Fibroblast of skin of left biceps (primary cell): ENCODE data around the gene TSTD2.
"Not testable (repeated sequence)": the region's sequence is repeated elsewhere in the genome, so short reads cannot be mapped to it uniquely, and the experiment has no call there.

Source experiments
- DNase-seq, 2 experiments: peaks; one replicate each; pipeline ENCODE4 v3.0.0-alpha.2; 2013; ENCODE audit warnings: low read depth in 2 of 2

TSTD2 gene

DNA sequence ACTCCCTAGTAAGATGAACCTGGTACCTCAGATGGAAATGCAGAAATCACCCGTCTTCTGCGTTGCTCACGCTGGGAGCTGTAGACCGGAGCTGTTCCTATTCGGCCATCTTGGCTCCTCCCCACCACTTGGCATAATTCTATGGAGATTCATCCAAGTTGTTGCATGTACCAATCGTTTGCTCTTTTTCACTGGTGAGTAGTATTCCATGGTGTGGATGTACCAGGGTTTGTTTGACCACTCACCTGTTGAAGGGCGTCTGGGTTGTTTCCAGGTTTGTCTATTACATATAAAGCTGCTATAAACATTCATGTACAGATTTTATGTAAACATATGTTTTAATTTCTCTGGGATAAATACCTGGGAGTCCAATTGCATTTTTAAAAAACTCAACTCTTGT, 46.3 kb downstream of the TSTD2 start:
- DNase-seq: not testable (repeated sequence)

DNA sequence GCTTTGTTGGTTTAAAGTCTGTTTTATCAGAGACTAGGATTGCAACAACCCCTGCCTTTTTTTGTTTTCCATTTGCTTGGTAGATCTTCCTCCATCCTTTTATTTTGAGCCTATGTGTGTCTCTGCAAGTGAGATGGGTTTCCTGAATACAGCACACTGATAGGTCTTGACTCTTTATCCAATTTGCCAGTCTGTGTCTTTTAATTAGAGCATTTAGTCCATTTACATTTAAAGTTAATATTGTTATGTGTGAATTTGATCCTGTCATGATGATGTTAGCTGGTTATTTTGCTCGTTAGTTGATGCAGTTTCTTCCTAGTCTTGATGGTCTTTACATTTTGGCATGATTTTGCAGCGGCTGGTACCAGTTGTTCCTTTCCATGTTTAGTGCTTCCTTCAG, 48.4 kb downstream of the TSTD2 start:
- DNase-seq: not testable (repeated sequence)

DNA sequence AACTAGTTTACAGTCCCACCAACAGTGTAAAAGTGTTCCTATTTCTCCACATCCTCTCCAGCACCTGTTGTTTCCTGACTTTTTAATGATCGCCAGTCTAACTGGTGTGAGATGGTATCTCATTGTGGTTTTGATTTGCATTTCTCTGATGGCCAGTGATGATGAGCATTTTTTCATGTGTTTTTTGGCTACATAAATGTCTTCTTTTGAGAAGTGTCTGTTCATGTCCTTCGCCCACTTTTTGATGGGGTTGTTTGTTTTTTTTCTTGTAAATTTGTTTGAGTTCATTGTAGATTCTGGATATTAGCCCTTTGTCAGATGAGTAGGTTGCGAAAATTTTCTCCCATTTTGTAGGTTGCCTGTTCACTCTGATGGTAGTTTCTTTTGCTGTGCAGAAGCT, 51.6 kb downstream of the TSTD2 start:
- not testable (repeated sequence) for DNase-seq

DNA sequence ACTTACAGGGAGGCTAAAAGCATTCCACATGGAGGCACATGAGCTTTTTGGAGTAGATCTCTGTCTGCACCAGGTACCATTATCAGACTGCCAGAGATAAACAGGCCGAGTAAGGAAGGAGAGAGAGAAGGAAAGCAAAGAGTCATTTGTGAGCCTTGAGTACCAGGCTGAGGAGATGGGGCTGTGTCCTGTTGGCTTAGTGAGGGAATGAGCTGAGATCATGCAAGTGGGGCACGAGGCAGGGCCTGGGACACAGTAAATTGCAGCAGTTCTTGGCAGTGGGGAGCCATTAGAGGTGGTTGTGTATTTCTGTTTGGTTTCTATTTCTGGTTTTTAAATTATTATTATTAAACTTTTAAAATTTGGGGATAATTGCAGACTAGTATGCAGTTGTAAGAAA, 53.3 kb downstream of the TSTD2 start:
- no peak for DNase-seq

DNA sequence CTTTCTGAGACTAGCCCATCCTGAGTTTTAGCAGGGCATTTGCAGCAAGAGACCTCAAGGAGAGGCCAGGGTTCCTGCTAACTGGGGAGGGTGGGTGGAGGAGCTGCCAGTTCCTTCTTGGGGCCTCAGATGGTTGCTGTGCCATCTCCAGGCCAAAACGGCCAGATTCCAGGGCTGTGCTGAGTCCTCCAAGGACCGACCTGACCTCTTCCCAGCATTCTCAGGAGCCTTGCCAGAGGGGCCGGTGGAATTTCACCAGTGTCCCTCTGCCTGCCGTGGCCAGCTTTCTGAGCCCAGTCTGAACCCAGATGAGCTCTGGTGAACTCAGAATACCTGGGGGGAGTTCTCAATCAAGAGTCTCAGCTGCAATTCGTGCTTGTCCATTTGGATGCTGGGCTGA, 54.3 kb downstream of the TSTD2 start:
- DNase-seq: no peak

DNA sequence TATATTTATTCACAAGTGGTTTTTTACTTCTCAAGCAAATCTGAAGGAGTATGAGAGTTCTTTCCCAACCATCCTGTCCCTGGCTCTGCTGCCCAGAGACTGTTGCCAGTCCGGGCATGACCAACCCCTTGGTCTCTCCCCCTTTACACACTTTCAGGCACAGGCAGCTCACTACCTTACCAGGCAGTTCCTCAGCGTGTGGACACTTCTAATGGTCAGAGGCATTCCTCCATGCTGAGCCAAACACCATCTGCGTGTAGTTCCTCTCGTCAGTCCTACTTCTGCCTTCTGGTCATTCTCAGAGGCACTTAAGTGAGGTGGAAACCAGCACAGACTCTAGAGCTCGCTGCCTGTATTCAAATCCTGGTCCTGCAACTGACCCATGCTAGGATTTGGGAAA, 56.1 kb downstream of the TSTD2 start:
- DNase-seq: no peak

DNA sequence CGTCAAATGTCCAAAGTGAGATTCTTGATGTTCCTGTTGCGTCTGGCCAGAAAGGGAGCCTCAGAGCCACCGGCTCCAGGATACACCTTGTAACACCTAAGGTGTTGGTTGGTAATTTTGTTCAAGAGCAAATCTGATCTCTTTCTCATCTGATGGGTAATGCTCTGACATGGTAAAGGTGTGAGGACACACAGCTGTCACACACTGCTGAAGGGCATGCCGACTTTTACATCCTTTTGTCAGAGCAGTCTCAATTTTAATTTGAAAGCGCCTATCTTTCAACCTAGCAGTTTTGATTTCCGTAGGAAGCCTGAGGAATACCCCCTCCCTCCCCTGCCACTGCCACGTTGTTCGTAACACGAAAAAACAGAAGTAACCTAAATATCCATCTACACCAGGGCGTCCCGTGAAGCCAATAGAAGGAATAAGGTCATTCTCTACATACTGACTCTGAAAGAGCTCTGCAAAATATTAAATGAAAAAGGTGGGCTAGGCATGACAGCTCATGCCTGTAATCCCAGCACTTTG, 57.4 kb downstream of the TSTD2 start:
- DNase-seq: no peak

DNA sequence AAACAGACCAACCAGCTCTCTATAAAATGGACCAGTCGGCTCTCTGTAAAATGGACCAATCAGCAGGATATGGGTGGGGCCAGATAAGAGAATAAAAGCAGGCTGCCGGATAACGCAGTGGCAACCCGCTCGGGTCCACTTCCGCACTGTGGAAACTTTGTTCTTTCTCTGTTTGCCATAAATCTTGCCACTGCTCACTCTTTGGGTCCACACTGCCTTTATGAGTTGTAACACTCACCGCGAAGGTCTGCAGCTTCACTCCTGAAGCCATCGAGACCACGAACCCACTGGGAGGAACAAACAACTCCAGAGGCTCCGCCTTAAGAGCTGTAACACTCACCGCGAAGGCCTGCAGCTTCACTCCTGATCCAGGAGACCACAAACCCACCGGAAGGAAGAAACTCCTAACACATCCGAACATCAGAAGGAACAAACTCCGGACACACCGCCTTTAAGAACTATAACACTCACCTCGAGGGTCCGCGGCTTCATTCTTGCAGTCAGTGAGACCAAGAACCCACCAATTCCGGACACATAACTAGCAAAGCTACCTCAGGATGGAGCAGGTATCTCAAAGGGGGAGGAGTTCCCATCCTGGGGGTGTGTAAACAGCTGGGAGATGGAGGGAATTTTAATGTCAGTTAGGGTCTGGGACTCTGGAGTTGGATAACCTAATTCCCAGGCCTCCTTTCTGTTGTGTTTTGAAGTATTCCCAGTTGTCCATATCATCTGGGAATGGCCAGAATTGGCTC, 58.1 kb downstream of the TSTD2 start:
- DNase-seq: not testable (repeated sequence)

DNA sequence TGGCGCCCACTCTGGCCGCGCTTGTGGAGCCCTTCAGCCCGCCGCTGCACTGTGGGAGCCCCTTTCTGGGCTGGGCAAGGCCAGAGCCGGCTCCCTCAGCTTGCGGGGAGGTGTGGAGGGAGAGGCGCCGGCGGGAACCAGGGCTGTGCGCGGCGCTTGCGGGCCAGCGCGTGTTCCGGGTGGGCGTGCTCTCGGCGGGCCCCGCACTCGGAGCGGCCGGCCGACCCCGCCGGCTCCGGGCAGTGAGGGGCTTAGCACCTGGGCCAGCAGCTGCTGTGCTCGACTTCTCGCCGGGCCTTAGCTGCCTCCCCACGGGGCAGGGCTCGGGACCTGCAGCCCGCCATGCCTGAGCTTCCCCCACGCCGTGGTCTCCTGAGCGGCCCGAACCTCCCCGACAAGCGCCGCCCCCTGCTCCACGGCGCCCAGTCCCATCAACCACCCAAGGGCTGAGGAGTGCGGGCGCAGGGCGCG, 59.0 kb downstream of the TSTD2 start:
- not testable (repeated sequence) for DNase-seq

DNA sequence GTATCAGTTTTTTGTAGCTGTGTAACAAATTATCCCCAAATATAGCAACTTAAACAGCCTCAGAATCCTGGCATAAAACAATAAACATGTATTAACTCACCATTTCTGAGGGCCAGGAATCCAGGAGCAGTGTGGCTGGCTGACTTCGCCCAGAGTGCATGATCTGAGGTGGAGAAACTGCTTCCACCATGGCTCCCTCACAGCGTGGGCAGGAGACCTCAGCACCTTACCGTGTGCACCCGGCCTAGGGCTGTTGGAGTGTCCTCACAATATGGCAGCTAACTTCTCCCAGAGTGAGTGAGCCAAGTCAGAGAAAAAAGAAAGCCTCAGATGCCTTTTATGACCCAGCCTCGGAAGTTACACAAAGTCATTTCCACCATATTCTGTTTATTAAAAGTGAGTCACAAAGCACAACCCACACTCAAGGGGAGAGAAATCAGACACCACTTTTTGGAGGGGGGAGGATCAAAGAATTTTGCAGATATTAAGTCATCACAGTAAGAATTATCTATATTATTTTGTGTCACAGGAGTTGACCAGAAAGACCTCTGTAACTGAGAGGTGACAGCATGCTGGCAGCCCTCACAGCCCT, 59.6 kb downstream of the TSTD2 start:
- DNase-seq: no peak

DNA sequence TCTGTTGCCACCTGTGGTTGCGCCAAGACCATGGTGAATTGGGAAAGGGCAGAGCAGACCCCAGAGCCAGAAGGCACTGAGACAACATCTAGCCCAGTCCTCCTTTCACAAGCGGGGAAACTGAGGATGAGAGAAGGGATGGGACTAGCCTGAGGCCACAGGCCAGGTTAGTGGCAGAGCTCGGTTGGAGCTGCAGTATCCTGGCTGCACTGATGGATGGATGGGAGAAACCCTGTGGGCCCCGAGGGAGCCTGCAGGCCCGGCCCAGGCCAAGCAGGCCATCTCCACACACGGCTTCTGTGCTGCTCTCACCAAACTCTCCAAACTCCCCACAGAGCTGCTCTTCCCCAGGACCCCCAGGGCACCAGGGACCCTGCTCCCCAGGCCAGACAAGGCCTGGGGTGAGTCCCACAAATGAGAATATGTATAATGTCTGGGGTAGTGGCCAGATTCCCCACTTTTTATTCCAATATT, 60.2 kb downstream of the TSTD2 start:
- no peak for DNase-seq

DNA sequence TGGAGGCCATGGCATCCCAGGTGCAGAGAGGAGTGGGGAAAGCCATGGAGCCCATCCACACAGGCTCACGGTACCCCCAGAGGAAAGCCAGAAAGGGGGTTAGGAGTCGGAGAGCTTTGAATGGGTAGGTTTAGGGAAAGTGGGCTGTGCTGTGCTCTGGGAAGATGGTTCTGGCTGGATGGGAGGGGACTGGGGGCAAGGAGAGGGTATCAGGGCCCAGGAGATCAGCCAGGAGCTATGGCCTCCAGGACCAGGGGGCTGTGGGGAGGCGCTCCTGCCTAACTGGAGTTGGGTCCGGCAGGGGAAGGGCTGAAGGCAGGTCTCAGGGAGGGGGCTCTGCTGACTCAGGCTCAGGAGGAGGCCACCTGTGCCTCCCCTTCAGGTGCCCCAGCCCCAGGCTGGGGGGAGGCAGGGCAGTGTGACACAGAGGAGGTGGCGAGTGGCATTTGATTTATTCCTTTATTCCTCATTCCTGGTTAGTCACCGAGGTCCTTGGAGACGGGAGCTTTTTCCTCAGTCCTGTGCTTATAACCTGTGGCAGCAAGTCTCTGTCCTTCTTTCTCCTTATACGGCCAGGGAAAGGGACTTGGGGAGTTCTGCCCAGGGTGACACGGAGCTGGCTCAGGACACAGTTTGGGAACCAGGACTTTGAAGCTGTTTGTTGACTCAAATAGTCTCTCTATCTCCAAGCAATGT, 60.8 kb downstream of the TSTD2 start:
- no peak for DNase-seq

DNA sequence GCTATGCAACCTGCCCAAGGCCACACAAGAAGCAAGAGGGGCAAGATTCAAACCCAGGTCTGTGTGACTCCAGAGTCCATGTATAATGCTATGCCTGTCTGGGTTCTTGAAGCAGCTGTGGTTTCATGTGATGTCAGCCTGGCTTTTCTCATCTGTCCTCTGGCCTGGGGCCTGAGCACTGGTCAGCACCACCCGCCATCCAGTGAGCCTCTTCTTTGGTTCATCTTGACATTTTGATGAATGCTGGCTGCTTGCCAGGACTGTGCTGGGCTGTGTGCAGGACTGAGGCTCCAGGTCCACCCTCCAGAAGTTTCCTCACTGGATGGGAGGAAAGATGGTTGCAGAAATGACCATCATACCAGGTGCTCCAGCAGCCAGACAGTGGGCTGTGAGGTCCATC, 61.5 kb downstream of the TSTD2 start:
- no peak for DNase-seq

DNA sequence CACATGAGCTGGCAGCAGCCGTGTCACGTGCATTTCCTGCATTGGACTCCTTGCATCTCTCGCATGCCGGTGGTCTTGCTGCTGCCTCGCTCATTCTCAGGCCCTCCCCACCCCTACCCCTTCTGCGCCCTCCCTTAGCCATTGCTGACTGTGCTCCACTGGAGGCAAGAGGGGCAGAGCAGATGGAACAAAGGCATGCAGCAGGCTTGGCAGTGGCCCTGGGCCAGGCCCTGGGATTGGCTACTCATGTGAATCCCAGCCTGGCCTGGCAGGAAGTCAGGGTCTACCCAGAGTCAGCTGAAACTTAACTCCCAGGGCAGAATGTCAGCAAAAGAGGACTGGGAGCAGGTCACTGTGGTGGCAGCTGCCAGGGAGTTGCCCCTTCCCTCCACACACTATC, 62.3 kb downstream of the TSTD2 start:
- no peak for DNase-seq

DNA sequence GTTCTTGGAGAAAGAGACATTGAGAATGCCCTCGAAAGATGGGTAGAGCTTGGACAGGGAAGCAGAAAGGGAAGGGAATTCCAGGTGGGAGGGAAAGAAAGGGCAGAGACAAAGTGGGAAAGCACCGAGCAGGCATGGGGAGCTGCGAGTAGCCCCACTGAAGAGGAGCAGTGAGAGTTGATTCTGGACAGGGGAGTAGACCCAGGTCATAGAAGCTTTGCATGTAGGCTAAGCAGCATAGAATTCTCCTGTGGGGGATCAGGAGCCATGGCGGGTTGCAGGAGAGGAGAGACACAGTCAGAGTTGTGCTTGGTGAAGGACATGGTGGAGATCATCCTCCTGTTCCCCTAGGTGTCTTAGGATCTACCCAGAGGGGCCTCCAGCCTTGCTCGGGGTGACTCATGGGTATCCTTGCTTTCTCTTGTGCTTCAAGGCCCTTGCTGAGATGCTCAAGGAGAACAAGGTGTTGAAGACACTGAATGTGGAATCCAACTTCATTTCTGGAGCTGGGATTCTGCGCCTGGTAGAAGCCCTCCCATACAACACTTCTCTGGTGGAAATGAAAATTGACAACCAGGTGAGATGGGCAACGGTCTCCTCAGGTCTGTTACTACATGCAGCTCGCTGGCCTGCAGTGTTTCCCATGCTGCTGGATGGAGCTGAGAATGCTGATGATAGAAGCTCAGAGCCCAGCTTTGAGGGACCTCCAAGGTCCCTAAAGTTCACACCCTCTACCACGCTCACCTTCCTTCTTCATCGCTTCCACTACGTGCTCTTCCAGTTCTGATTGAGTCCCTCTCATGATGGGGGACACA, 64.5 kb downstream of the TSTD2 start:
- no peak for DNase-seq

DNA sequence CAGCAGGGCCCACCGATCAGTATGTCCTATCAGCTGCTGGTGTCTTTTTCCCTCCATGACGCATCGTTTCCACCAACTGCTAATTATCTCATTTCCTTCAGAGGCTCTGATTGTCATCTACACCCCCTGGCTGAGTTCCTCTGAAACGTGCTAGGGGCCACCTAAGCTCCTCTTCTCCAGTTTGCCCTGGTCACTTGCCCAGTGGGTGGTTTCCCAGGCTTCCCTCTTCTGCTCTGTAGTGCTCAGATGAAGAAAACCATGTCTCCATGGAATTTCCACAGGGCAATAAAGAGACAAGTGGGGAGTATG, 65.3 kb downstream of the TSTD2 start:
- no peak for DNase-seq

DNA sequence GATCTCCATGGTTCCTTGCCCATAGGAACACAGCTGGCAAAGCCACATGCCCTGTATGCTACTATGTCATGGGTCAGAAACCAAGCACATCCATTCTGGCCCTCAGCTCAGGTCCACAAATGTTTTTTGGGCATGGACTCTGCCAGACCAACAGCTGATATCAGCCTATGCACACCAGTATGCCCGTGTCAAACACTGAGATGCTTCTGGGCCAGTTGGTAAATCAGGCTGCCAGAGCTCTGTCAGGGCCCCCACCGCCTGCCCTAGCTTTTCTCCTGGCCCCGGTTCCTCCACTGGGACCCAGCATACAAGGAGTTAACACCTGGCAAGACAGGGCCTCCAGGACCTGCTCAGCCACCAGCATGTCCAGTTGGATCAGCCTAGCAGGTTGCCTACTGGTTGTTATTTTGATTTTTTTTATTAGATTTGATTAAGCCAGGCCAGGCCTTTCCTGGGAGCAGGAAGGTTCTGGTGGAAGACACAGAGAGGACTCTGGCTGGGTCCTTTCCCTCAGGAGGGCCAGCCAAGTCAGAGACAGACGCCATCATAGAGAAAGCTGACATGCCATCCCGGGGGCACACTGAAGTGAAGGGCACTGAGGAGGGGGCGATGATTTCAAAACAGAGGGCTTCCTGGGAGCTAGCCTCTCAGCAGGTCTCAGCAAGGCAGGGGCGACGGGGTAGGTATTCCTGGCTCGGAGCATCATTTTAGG, 65.8 kb downstream of the TSTD2 start:
- DNase-seq: no peak

DNA sequence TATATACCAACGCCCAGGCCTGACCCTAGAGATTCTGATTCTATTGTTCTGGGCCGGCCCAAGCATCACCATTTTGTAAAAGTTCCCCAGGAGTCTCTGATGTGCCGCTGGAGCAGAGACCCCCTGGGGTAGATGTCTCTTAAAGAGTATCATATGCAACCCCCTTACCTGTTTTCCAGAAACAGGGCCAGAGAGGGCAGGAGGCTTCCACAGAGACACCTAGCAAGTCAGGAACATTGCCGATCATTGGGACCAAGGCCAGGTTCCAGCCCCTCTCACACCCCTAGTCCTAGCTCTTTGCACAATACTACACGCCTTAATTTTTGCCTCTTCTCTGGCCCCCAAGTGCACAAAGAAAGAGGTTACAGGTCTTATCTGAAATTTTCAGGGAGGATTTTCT, 67.9 kb downstream of the TSTD2 start:
- no peak for DNase-seq

DNA sequence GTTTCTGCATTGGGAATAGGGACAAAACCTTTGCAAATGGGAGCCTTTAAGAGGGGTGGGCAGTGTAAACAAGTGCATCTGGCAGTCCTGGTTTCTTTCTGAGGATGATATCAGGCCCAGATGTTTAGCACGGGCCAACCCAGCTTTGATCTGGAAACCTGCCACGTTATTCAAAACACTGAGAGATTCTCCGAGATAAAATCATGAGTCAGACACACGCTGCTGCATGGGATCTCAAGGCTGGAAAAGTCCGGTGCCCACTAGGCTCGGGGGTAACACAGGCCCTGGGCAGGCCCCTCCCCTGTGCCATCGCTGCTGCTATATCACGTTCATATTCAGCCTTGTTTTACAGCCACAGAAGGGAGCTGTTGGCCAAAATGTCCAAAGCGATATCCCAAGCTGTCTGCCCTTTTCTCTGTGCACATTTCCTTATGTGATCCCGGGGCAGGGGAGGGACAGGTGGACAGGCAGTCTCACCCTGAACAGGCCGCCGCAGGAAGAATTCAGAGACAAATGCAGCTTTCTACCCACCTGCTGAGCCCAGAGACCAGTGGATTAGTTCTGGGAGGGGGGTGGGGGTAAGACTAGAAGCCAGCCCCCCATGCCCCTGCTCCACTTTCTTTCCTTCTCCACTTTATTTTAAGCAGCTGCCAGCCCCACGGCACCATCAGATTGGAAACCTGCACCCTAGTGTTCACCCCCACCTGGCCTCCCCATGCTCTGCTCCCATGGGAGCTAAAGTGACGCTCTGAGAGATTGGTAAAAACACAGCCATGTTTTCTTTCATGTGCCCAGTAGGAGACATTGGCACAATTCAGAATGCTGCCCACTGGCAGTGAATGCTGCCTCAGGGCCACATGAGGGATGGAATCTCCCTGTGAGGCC, 68.6 kb downstream of the TSTD2 start:
- peak; percentile 6 to 16 for DNase-seq

DNA sequence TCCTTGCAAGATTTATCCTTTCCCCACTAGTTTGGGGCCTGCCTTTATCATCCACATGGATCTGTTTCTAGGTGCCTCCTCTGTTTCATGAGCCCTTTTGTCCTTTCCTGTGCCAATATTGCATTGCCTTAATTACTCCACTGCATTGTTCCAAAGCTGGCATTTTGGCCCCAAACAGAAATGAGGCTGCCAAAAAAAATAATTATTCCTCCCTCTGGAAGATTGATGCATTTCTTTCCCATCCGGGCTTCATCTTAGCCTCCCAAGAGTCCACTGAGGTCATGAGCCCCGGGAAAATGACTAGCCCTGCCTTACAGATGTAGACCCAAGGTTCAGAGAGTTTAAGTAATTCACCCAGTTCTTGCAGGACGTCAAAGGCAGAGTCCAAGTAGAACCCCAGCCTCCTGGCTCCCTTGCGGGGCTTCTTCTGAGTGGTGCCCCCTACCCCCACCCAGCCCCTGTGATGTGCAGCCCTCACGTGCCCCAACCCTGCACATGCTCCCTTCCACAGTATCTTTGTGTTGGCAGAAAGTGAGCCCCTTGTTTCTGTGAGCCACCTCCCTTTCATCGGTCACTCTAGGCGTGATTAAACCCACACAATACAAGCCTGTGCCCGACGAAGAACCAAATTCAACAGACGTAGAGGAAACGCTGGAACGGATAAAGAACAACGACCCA, 69.6 kb downstream of the TSTD2 start:
- DNase-seq: no peak
